GM23338 (cell line): ENCODE data around the gene ARHGAP12.

Experiments used
- CREB1 ChIP-seq: fragments of 250-450 bp; sonication (Bioruptor Pico); IDR thresholded peaks from 2 replicates; pipeline ENCODE4 v1.5.0; 2020; ENCODE audit warnings: low read depth, mild to moderate bottlenecking, moderate library complexity
- CTCF ChIP-seq, 2 experiments: fragments of 200-600 bp in 1 of 2; sonication (generic) in 1 of 2; conservative IDR thresholded peaks; 2 replicates each; pipeline versions ENCODE4 v1.5.1 to v1.6.1; 2016 to 2017; ENCODE audit warnings: antibody characterized with exemption in 2 of 2, low read depth in 2 of 2, mild to moderate bottlenecking in 2 of 2, moderate library complexity in 1 of 2
- ETS1 ChIP-seq: IDR thresholded peaks from 2 replicates; pipeline ENCODE4 v1.6.1; 2016; ENCODE audit warnings: antibody characterized with exemption
- EZH2 ChIP-seq: fragments of 200-600 bp; sonication (generic); IDR thresholded peaks from one replicate; pipeline ENCODE4 v1.8.0; 2017; ENCODE audit warnings: antibody characterized with exemption, mild to moderate bottlenecking, low read depth; ENCODE audit not compliant: unreplicated experiment
- EZH2phosphoT487 ChIP-seq: fragments of 200-600 bp; sonication (generic); IDR thresholded peaks from one replicate; pipeline ENCODE4 v1.8.1; 2018; ENCODE audit warnings: antibody characterized with exemption; ENCODE audit not compliant: unreplicated experiment
- JUNB ChIP-seq: IDR thresholded peaks from one replicate; pipeline ENCODE4 v1.6.1; 2016; ENCODE audit warnings: antibody characterized with exemption; ENCODE audit not compliant: unreplicated experiment
- NANOG ChIP-seq: IDR thresholded peaks from 2 replicates; pipeline ENCODE4 v1.6.1; 2016; ENCODE audit warnings: antibody characterized with exemption, borderline replicate concordance
- POLR2AphosphoS5 ChIP-seq: IDR thresholded peaks from 2 replicates; pipeline ENCODE4 v1.6.1; 2016; ENCODE audit warnings: antibody characterized with exemption, low read depth
- STAT1 ChIP-seq: IDR thresholded peaks from one replicate; pipeline ENCODE4 v1.6.1; 2016; ENCODE audit warnings: antibody characterized with exemption; ENCODE audit not compliant: unreplicated experiment
- ZNF114 ChIP-seq: fragments of 250-450 bp; sonication (Bioruptor Pico); IDR thresholded peaks from 2 replicates; pipeline ENCODE4 v1.5.0; 2020; ENCODE audit warnings: mild to moderate bottlenecking, moderate library complexity
- ZNF331 ChIP-seq: fragments of 250-450 bp; sonication (Bioruptor Pico); IDR thresholded peaks from 2 replicates; pipeline ENCODE4 v1.5.0; 2020; ENCODE audit warnings: low read depth, mild to moderate bottlenecking, moderate library complexity
- TF ChIP-seq, protein P1 (sequence below): IDR thresholded peaks from one replicate; pipeline ENCODE4 v1.6.1; 2018; ENCODE audit warnings: antibody characterized with exemption; ENCODE audit not compliant: unreplicated experiment

- no peak for TF ChIP-seq EZH2
- no peak for TF ChIP-seq CTCF (conservative IDR thresholded peaks at IDR 0.05; ENCODE audit: low read depth in 2 of 2)
- TF ChIP-seq, protein P1, sequence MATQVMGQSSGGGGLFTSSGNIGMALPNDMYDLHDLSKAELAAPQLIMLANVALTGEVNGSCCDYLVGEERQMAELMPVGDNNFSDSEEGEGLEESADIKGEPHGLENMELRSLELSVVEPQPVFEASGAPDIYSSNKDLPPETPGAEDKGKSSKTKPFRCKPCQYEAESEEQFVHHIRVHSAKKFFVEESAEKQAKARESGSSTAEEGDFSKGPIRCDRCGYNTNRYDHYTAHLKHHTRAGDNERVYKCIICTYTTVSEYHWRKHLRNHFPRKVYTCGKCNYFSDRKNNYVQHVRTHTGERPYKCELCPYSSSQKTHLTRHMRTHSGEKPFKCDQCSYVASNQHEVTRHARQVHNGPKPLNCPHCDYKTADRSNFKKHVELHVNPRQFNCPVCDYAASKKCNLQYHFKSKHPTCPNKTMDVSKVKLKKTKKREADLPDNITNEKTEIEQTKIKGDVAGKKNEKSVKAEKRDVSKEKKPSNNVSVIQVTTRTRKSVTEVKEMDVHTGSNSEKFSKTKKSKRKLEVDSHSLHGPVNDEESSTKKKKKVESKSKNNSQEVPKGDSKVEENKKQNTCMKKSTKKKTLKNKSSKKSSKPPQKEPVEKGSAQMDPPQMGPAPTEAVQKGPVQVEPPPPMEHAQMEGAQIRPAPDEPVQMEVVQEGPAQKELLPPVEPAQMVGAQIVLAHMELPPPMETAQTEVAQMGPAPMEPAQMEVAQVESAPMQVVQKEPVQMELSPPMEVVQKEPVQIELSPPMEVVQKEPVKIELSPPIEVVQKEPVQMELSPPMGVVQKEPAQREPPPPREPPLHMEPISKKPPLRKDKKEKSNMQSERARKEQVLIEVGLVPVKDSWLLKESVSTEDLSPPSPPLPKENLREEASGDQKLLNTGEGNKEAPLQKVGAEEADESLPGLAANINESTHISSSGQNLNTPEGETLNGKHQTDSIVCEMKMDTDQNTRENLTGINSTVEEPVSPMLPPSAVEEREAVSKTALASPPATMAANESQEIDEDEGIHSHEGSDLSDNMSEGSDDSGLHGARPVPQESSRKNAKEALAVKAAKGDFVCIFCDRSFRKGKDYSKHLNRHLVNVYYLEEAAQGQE, result no peak
- TF ChIP-seq CREB1 (CRISPR knock-in tag), result no peak
- no peak for TF ChIP-seq POLR2AphosphoS5
- no peak for TF ChIP-seq EZH2phosphoT487
- no peak for TF ChIP-seq ZNF114 (CRISPR knock-in tag)
- TF ChIP-seq ZNF331 (CRISPR knock-in tag), result no peak
- TF ChIP-seq STAT1, result no peak
- no peak for TF ChIP-seq NANOG
- no peak for TF ChIP-seq ETS1
- TF ChIP-seq JUNB, result no peak
Observed at GRCh38 chr10:31780717-31781116, 147.9 kb downstream of the ARHGAP12 start.
